Osteoblast (primary cell): Measurements from ENCODE around the gene NDUFC1. TPM values are rescaled to one million over a fixed set of nuclear protein-coding genes. Genes with fewer than 3 reads are reported as not detected.

Source experiments
- DNase-seq: peaks from one replicate; pipeline ENCODE4 v3.0.0; 2011; ENCODE audit warnings: low spot score, mixed read lengths; ENCODE audit not compliant: insufficient read length; ENCODE audit errors: missing footprints
- H2AFZ ChIP-seq: 2 replicates; pipeline ENCODE4 v1.6.0; 2011; ENCODE audit warnings: mild to moderate bottlenecking, low read length
- H3K27ac ChIP-seq: 2 replicates; pipeline ENCODE4 v1.5.1; 2011; ENCODE audit warnings: mild to moderate bottlenecking, low read depth, low read length, moderate library complexity
- H3K27me3 ChIP-seq: 2 replicates; pipeline ENCODE4 v1.6.0; 2012; ENCODE audit warnings: mild to moderate bottlenecking, control low read depth, inconsistent platforms, low read length, moderate library complexity; ENCODE audit not compliant: insufficient read depth
- H3K36me3 ChIP-seq: 2 replicates; pipeline ENCODE4 v1.5.1; 2011; ENCODE audit warnings: mild to moderate bottlenecking, low read length, control low read depth, moderate library complexity; ENCODE audit not compliant: insufficient read depth
- H3K4me1 ChIP-seq: 2 replicates; pipeline ENCODE4 v1.5.1; 2011; ENCODE audit warnings: mild to moderate bottlenecking, low read length, control low read depth, moderate library complexity; ENCODE audit not compliant: insufficient read depth
- H3K4me2 ChIP-seq: 2 replicates; pipeline ENCODE4 v1.6.0; 2011; ENCODE audit warnings: mild to moderate bottlenecking, low read length; ENCODE audit not compliant: insufficient read depth
- H3K4me3 ChIP-seq: fragments of 200-600 bp; sonication (generic); 3 replicates; pipeline ENCODE4 v1.5.1; 2012; ENCODE audit warnings: mild to moderate bottlenecking, low read length, inconsistent platforms; ENCODE audit not compliant: insufficient read depth
- H3K79me2 ChIP-seq: 2 replicates; pipeline ENCODE4 v1.6.0; 2012; ENCODE audit warnings: mild to moderate bottlenecking, low read length, control low read depth, inconsistent platforms; ENCODE audit not compliant: insufficient read depth
- H3K9me3 ChIP-seq: 2 replicates; pipeline ENCODE4 v1.5.1; 2011; ENCODE audit warnings: low read depth, low read length, control low read depth
- H4K20me1 ChIP-seq: 2 replicates; pipeline ENCODE4 v1.6.0; 2012; ENCODE audit warnings: mild to moderate bottlenecking, low read length, control low read depth; ENCODE audit not compliant: insufficient read depth
- CTCF ChIP-seq: IDR thresholded peaks from 2 replicates; pipeline ENCODE4 v1.5.1; 2011; ENCODE audit warnings: mild to moderate bottlenecking, low read depth, low read length, moderate library complexity; ENCODE audit errors: extremely low read depth
- total RNA-seq: library from RNA; depleted of rRNA; stranded (reverse); fragments of >200 nt; gene quantifications from 2 replicates; pipeline ENCODE4 v1.2.3, GENCODE V29; 2012

NDUFC1 gene
- total RNA-seq, 1 donor: 25.7 TPM

- H3K27ac ChIP-seq: no peak overlapping the region
Observed at GRCh38 chr4:139253046-139253445, 49.2 kb downstream of the NDUFC1 start.

GRCh38 chr4:139247700-139248238, 54.5 kb downstream of the NDUFC1 start:
- no peak for TF ChIP-seq CTCF
- H3K27ac ChIP-seq: no peak overlapping the region
- H3K9me3 ChIP-seq: no peaks in the 10 kb centered on the region
- H4K20me1 ChIP-seq: no peaks in the 10 kb centered on the region
- no peak overlapping the region for H2AFZ ChIP-seq
- peaks cover 35% of the 10 kb centered on the region for H3K4me1 ChIP-seq
- no peak overlapping the region for H3K4me2 ChIP-seq
- H3K27me3 ChIP-seq: no peaks in the 10 kb centered on the region
- no peak overlapping the region for H3K4me3 ChIP-seq
- DNase-seq: peak; percentile 71
- no peaks in the 10 kb centered on the region for H3K79me2 ChIP-seq
- no peaks in the 10 kb centered on the region for H3K36me3 ChIP-seq

More at GRCh38 chr4:139253046-139253445, 49.2 kb downstream of the NDUFC1 start:
- no peaks in the 10 kb centered on the region for H3K36me3 ChIP-seq
- H3K79me2 ChIP-seq: no peaks in the 10 kb centered on the region
- H2AFZ ChIP-seq: no peak overlapping the region
- H3K4me3 ChIP-seq: no peak overlapping the region
- no peak overlapping the region for H3K4me2 ChIP-seq
- no peak for TF ChIP-seq CTCF
- no peaks in the 10 kb centered on the region for H4K20me1 ChIP-seq
- H3K4me1 ChIP-seq: no peaks in the 10 kb centered on the region
- no peak for DNase-seq
- H3K9me3 ChIP-seq: no peaks in the 10 kb centered on the region
- no peaks in the 10 kb centered on the region for H3K27me3 ChIP-seq

GRCh38 chr4:139247241-139247640, 55.0 kb downstream of the NDUFC1 start:
- H4K20me1 ChIP-seq: no peaks in the 10 kb centered on the region
- H3K4me2 ChIP-seq: no peak overlapping the region
- H3K79me2 ChIP-seq: no peaks in the 10 kb centered on the region
- no peak overlapping the region for H3K27ac ChIP-seq
- no peaks in the 10 kb centered on the region for H3K36me3 ChIP-seq
- TF ChIP-seq CTCF: no peak
- no peak overlapping the region for H2AFZ ChIP-seq
- no peaks in the 10 kb centered on the region for H3K9me3 ChIP-seq
- H3K4me3 ChIP-seq: no peak overlapping the region
- peaks cover 40% of the 10 kb centered on the region for H3K4me1 ChIP-seq
- no peaks in the 10 kb centered on the region for H3K27me3 ChIP-seq
- peak; percentile 25 for DNase-seq

- no peaks in the 10 kb centered on the region for H3K36me3 ChIP-seq
- H3K4me1 ChIP-seq: peaks cover 45% of the 10 kb centered on the region
- H3K27me3 ChIP-seq: no peaks in the 10 kb centered on the region
- H3K4me2 ChIP-seq: no peak overlapping the region
- no peaks in the 10 kb centered on the region for H3K79me2 ChIP-seq
- no peaks in the 10 kb centered on the region for H4K20me1 ChIP-seq
- TF ChIP-seq CTCF: no peak
- no peak for DNase-seq
- no peak overlapping the region for H3K27ac ChIP-seq
- no peaks in the 10 kb centered on the region for H3K9me3 ChIP-seq
- no peak overlapping the region for H3K4me3 ChIP-seq
- H2AFZ ChIP-seq: no peak overlapping the region
Observed at GRCh38 chr4:139246166-139246565, 56.1 kb downstream of the NDUFC1 start.
